ENCODE data around the gene APMAP.

DNA sequence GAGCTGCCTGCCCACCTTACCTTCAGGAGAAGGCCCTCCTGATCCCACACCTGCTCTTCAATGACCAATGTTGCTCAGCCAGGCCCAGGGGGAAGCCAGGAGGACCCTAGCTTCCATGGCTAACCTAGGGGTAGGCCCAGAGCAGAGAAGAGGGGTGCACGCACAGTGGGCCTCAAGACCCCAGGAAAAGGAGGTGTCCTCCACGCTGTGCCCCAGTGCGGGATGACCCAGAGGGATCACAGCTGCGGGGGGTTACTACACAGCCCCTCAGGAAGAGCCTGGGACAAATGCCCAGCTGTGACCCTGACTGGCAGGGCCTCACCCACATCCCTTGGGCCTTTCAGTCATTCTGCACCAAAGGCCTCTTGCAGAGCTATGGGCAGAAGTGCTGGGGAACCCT lies 31.6 kb upstream of the APMAP start:
- TF ChIP-seq, protein P1, sequence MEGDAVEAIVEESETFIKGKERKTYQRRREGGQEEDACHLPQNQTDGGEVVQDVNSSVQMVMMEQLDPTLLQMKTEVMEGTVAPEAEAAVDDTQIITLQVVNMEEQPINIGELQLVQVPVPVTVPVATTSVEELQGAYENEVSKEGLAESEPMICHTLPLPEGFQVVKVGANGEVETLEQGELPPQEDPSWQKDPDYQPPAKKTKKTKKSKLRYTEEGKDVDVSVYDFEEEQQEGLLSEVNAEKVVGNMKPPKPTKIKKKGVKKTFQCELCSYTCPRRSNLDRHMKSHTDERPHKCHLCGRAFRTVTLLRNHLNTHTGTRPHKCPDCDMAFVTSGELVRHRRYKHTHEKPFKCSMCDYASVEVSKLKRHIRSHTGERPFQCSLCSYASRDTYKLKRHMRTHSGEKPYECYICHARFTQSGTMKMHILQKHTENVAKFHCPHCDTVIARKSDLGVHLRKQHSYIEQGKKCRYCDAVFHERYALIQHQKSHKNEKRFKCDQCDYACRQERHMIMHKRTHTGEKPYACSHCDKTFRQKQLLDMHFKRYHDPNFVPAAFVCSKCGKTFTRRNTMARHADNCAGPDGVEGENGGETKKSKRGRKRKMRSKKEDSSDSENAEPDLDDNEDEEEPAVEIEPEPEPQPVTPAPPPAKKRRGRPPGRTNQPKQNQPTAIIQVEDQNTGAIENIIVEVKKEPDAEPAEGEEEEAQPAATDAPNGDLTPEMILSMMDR (IDR thresholded peaks at IDR 0.05), result no peak
- TF ChIP-seq POLR2A (IDR thresholded peaks at IDR 0.05), result no peak

All from tibial nerve (tissue), 3 donors.